ENCODE results near the gene NOX5. TPM values are rescaled to one million over a fixed set of nuclear protein-coding genes. Genes with fewer than 3 reads are reported as not detected.

The NOX5 gene
- total and polyA plus RNA-seq, 2 of the 13 experiments (the other 11 are each of a cell fraction or from before 2014, with no cell fraction given), result not detected

GRCh38 chr15:68983961-68984481, 30.5 kb upstream of the NOX5 start (continued):
- TF ChIP-seq LRRFIP1 (CRISPR knock-in tag; conservative IDR thresholded peaks at IDR 0.05) (no peak), ZNF704 (CRISPR knock-in tag; IDR thresholded peaks at IDR 0.05; ENCODE audit: borderline replicate concordance) (no peak), ZNF678 (CRISPR knock-in tag; IDR thresholded peaks at IDR 0.05) (no peak)

GRCh38 chr15:68984586-68984985, 29.9 kb upstream of the NOX5 start:
- Histone ChIP-seq H4K20me1 (ENCODE audit: insufficient read depth, low read length) (no peaks in the 10 kb centered on the region), H3K9ac (ENCODE audit: insufficient read depth, low read depth, low read length) (no peak overlapping the region), H3K27me3 (ENCODE audit: control insufficient read depth in 1 of 2, insufficient read depth in 2 of 2, low read length in 2 of 2) (peaks cover 0 to 6% of the 10 kb centered on the region in 2 experiments; a peak in 1 of 5 replicates), H3K4me2 (ENCODE audit: low read depth, low read length) (no peak overlapping the region), H3K4me1 (ENCODE audit: insufficient read depth, low read length) (no peaks in the 10 kb centered on the region), H3K79me2 (ENCODE audit: insufficient read depth, low read length) (no peaks in the 10 kb centered on the region), H2AFZ (ENCODE audit: low read length) (no peak overlapping the region), H3K27ac (ENCODE audit: extremely low read length, insufficient read depth, low read length) (no peak overlapping the region), H3K9me3 (ENCODE audit: low read length) (no peaks in the 10 kb centered on the region), H3K36me3 (replicated peaks in 1 of 2; ENCODE audit: control insufficient read depth in 1 of 2, insufficient read depth in 2 of 2, low read length in 2 of 2) (no peaks in the 10 kb centered on the region), H3K4me3 (replicated peaks in 1 of 3; ENCODE audit: insufficient read depth in 1 of 3, low read depth in 2 of 3, low read length in 3 of 3) (no peak overlapping the region)
- FAIRE-seq (no peak), DNase-seq (ENCODE audit: low spot score) (no peak), ATAC-seq (no peak)
- no TSS peak for BruUV-seq (replicated peaks)
- no peak for TF ChIP-seq ZNF414 (CRISPR knock-in tag; IDR thresholded peaks at IDR 0.05)
- no peak for TF ChIP-seq ZNF792 (CRISPR knock-in tag; IDR thresholded peaks at IDR 0.05)
- no peak for TF ChIP-seq POGK (CRISPR knock-in tag; conservative IDR thresholded peaks at IDR 0.05)
- no peak for TF ChIP-seq ZNF563 (CRISPR knock-in tag; IDR thresholded peaks at IDR 0.05)
- TF ChIP-seq HDAC1 (CRISPR knock-in tag; IDR thresholded peaks at IDR 0.05), result no peak
- TF ChIP-seq ZMYM4 (CRISPR knock-in tag; IDR thresholded peaks at IDR 0.05), result no peak
- TF ChIP-seq PRMT3 (CRISPR knock-in tag; IDR thresholded peaks at IDR 0.05; ENCODE audit: borderline replicate concordance, low read depth), result no peak
- TF ChIP-seq FIP1L1 (IDR thresholded peaks at IDR 0.05; ENCODE audit: borderline replicate concordance, insufficient read depth, low read depth, low read length), result no peak
- in situ Hi-C loops (cut with HindIII; ENCODE audit: extremely low pct_ligation_motif_present, low pct_unique_long_range_greater_than_20kb) (no loop called here), intact Hi-C loops (cut with micrococcal nuclease; ENCODE audit: unreplicated experiment) (no loop called here)
- CTCF ChIA-PET (ENCODE audit: low intra/inter-chr PET ratio, low total read pairs), result no interaction called here
- POLR2A ChIA-PET, result no interaction called here
- 51% methylated on average over 3 of the region's 3 CpGs for WGBS (ENCODE audit: low lambda C conversion rate)
